Renal pelvis (tissue), 4 donors: Measurements from ENCODE around the gene XRCC1. TPM values are rescaled to one million over a fixed set of nuclear protein-coding genes. Genes with fewer than 3 reads are reported as not detected.

ENCODE experiments used
- DNase-seq: peaks from one replicate; pipeline ENCODE4 v3.0.0-alpha.2; 2013
- polyA plus RNA-seq, 3 donors: library from polyadenylated mRNA; unstranded; fragments of 120-200 nt; gene quantifications; one replicate each; pipeline ENCODE4 v1.2.1, GENCODE V29; 2013; ENCODE audit not compliant: insufficient read length in 3 of 3

Gene XRCC1
- polyA plus RNA-seq, 3 donors, result 59.8 to 78.8 (median 71.2) TPM

GRCh38 chr19:43586346-43586745 is 11.0 kb upstream of the XRCC1 start:
- DNase-seq, result no peak

DNA sequence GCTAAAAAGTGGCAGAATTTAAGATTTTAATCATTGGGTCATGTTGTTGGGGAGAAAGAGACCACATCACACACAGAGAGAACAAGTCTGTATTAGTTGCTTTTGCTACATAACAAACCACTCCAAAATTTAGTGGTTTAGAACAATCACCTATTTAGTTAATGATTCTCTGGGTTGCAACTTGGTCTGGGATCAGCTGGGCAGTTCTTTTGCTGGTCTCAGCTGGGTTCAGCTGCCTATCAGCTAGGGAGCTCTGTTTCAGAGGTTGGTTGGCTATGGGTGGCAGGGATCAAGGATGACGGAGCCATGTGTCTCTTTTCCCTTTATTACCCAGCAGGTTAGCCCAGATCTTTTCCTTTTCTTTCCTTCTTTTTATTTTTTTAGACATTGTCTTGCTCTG is 9.2 kb upstream of the XRCC1 start:
- no peak for DNase-seq

GRCh38 chr19:43582495-43582894 is 7.2 kb upstream of the XRCC1 start:
- no peak for DNase-seq

DNA sequence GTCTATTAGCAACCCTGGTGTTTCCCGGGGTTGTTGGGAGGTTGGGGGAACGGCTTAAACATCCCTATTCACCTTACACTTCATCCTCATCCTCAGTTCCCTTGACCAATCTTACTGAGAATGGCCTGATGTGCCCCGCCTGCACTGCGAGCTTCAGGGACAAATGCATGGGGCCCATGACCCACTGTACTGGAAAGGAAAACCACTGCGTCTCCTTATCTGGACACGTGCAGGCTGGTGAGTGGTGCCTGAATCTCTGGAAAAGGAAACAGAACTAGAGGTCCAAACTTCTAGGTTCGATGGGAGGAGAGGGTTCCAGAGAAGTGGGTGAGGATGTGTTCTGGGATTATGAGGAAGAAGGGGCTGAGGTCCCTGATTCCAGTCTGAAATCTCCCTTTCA is 6.1 kb upstream of the XRCC1 start:
- no peak for DNase-seq

- DNase-seq, result no peak
These were observed 3.5 kb upstream of the XRCC1 start for GRCh38 chr19:43578787-43579186.

GRCh38 chr19:43575955-43576878 is 890 bp upstream of the XRCC1 start:
- DNase-seq, result no peak

GRCh38 chr19:43574424-43575155 is 737 bp downstream of the XRCC1 start:
- DNase-seq, result no peak

DNA sequence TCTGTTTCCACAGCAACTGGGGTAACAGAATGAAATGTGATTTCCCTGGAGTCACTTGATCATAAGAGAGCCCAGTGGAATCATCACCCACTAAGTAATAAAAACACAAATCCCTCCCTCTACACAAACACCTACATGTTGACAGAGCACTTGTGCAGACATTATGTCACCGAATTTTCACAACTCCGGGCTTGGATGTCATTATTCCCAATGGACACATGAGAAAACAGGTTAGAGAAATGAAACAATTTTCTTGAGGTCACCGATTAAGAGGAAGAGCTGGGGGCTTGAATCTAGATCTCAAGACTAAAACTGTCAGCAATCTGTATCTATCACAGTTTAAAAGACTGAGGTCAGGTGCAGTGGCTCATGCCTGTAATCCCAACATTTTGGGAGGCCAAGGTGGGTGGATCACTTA is 3.1 kb downstream of the XRCC1 start:
- DNase-seq, result no peak

DNA sequence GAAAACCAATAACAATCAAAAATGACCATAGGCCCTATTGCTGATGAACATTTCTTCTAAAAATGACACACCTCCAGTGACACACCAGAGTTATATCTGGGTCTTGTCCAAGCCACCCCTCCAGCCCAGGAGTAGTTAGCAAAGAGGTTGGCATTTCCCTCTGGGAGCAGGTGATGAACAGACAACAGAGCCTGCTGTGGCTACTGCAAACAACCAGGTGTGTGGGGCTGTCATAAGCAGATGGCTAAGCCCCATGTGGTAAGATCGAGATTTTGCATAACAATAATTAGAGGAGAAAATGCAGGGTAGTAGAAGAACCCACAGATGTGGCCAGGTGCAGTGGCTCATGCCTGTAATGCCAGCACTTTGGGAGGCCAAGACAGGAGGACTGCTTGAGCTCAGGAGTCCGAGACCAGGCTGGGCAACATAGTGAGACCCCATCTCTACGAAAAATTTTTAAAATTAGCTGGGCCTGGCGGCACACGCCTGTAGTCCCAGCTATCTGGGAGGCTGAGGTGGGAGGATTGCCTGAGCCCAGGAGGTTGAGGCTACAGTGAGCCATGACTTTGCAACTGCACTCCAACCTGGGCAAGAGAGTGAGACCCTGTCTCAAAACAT is 5.0 kb downstream of the XRCC1 start:
- no peak for DNase-seq

- DNase-seq, result no peak
These were observed 5.7 kb downstream of the XRCC1 start for GRCh38 chr19:43569657-43570056.

DNA sequence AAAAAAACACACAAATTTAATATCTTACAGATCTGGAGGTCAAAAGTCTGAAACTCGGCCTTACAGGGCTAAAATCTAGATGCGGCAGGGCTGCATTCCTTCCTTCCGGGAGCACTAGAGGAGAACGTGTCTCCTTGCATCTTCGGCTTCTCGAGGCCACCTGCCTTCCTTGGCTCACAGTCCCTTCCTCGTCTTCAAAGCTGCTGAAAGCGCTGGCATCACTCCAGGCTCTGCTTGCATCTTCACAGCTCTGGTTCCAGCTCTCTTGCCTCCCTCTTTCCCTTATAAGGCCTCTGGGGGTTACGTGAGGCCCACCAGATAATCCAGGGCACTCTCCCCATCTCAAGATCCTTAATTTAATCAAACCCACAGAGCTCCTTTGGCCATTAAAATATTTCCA is 10.5 kb downstream of the XRCC1 start:
- DNase-seq, result no peak

GRCh38 chr19:43563816-43564457 is 11.4 kb downstream of the XRCC1 start:
- no peak for DNase-seq

DNA sequence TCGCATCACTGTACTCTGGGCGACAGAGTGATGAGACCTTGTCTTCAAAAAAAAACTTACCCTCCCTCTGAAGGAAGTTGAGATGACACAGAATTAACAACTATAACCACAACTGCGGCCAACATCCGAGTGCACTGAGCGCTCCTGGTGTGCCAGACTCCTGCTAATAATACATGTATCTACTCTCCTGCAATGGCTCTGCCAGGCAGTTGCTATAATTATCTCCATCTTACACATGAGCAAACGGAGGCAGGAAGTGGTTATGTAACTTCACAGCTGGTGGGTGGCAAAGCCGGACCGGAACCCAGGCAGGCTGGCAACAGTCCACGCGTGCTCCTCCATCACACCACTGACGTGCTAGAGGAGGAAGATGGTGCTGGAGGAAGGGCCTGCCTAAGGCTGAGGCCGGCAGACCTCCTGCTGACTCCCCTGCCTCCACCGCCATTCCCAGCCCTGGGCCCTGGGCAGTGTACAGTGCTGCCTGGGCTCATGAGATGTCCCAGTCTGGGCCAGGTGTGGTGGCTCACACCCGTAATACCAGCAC is 12.6 kb downstream of the XRCC1 start:
- no peak for DNase-seq

- no peak for DNase-seq
These were observed 13.1 kb downstream of the XRCC1 start for GRCh38 chr19:43562226-43562697.

DNA sequence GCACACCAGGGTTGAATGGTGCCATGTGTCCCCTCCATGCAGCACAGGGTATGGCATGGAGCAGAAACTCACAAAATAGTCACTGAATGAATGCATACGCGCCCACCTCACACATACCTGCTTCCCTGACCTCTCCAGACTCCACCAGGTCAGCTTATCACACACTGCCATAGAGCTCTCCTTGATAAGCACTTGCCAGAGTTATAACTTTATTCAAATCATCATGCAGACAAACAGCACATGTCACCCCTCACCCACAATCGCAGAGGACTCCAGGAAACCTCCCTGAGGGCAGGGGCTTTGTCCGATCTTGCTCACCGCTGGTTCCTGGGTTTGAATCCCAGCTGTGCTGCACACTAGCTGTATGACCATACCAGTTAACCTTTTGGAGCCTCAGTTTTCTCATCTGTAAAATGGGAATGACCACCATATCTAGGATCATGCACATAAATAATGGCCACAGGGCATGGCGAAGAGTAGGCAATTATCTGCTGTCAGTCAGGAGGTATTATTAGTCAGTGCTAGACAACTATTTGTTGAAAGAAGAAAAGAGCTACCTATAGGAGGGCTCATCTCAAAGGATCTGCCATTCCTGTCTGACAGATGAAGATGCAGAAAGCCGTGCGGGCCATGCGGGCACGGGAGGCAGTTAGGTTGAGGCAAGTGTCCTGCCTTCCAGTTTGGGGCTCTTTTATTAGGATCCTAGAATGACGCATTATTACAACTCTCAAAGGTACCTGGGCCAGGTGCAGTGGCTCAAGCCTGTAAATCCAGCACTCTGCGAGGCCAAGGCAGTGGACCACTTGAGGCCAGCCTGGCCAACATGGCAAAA is 14.0 kb downstream of the XRCC1 start:
- no peak for DNase-seq

- DNase-seq, result no peak
These were observed 14.6 kb downstream of the XRCC1 start for GRCh38 chr19:43560687-43561086.

GRCh38 chr19:43555185-43555770 is 20.0 kb downstream of the XRCC1 start:
- DNase-seq, result peak; percentile 58

DNA sequence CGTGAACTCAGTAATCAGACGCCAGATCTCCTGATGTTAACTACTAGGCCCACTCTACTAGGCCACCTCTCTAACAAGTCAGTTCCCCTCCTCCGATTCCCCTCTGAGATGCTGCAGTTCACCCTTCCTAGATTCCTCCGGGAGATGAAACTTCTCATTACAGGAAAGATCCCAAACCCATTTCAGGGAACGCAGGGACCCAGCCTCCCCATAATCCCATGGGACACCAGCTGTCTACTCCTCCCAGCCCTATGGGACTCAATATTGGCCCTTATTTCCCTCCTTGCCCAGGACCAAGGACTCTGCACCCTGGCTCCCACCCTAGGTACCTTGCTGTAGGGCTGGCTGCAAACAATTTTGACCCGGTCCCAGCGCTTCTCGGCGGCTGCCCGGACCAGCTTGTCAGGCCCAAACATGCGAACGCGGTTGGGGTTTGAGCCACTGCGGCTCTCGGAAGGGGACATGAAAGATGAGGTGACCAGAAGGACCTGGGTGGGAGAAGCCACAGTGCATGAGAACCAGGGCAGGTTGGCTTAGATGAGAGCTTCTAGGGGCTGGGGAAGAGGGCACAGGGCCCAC is 20.9 kb downstream of the XRCC1 start:
- DNase-seq, result no peak

GRCh38 chr19:43553656-43554055 is 21.7 kb downstream of the XRCC1 start:
- DNase-seq, result no peak

GRCh38 chr19:43552616-43553015 is 22.7 kb downstream of the XRCC1 start:
- no peak for DNase-seq
